Suppressor macrophage (primary cell): ENCODE data around the gene ADAMTS2.

Source experiments
- DNase-seq, 4 experiments: peaks; one replicate each; pipeline ENCODE4 v3.0.0-alpha.2; 2020 to 2022

The ADAMTS2 gene

GRCh38 chr5:179192185-179192890 lies 152.9 kb downstream of the ADAMTS2 start:
- no peak for DNase-seq

- DNase-seq, result no peak
These were observed 153.6 kb downstream of the ADAMTS2 start for GRCh38 chr5:179191506-179192184.

- DNase-seq, result no peak
These were observed 154.3 kb downstream of the ADAMTS2 start for GRCh38 chr5:179190851-179191505.

- no peak for DNase-seq
These were observed 156.6 kb downstream of the ADAMTS2 start for GRCh38 chr5:179188636-179189035.

- no peak for DNase-seq
These were observed 157.3 kb downstream of the ADAMTS2 start for GRCh38 chr5:179187681-179188575.

GRCh38 chr5:179187229-179187678 lies 158.0 kb downstream of the ADAMTS2 start:
- no peak for DNase-seq

- no peak for DNase-seq
These were observed 158.5 kb downstream of the ADAMTS2 start for GRCh38 chr5:179186801-179187200.

- DNase-seq, result no peak
These were observed 159.3 kb downstream of the ADAMTS2 start for GRCh38 chr5:179185941-179186411.

- no peak for DNase-seq
These were observed 159.9 kb downstream of the ADAMTS2 start for GRCh38 chr5:179185256-179185940.

- no peak for DNase-seq
These were observed 160.7 kb downstream of the ADAMTS2 start for GRCh38 chr5:179184521-179185050.

- no peak for DNase-seq
These were observed 161.8 kb downstream of the ADAMTS2 start for GRCh38 chr5:179183481-179183880.

- no peak for DNase-seq
These were observed 162.7 kb downstream of the ADAMTS2 start for GRCh38 chr5:179182601-179183000.

GRCh38 chr5:179181988-179182387 lies 163.3 kb downstream of the ADAMTS2 start:
- no peak for DNase-seq

GRCh38 chr5:179180921-179181645 lies 164.2 kb downstream of the ADAMTS2 start:
- no peak for DNase-seq

- no peak for DNase-seq
These were observed 165.1 kb downstream of the ADAMTS2 start for GRCh38 chr5:179180061-179180610.

GRCh38 chr5:179177711-179178575 lies 167.3 kb downstream of the ADAMTS2 start:
- DNase-seq, result no peak

- DNase-seq, result no peak
These were observed 168.6 kb downstream of the ADAMTS2 start for GRCh38 chr5:179176571-179177230.

GRCh38 chr5:179176166-179176565 lies 169.1 kb downstream of the ADAMTS2 start:
- no peak for DNase-seq
